GM21737 (cell line): ENCODE measurements around the gene PEDS1.
"Not testable (repeated sequence)": the region's sequence is repeated elsewhere in the genome, so short reads cannot be mapped to it uniquely, and the experiment has no call there.

Source experiments
- ATAC-seq: cut with Tn5 transposase; IDR thresholded peaks from one replicate; pipeline ENCODE4 v1.9.1; 2021; ENCODE audit warnings: mild to moderate bottlenecking, moderate library complexity; ENCODE audit not compliant: unreplicated experiment

Gene PEDS1

GRCh38 chr20:50115041-50115512, 38.4 kb downstream of the PEDS1 start:
- no peak for ATAC-seq

GRCh38 chr20:50113420-50114224, 39.9 kb downstream of the PEDS1 start:
- no peak for ATAC-seq

DNA sequence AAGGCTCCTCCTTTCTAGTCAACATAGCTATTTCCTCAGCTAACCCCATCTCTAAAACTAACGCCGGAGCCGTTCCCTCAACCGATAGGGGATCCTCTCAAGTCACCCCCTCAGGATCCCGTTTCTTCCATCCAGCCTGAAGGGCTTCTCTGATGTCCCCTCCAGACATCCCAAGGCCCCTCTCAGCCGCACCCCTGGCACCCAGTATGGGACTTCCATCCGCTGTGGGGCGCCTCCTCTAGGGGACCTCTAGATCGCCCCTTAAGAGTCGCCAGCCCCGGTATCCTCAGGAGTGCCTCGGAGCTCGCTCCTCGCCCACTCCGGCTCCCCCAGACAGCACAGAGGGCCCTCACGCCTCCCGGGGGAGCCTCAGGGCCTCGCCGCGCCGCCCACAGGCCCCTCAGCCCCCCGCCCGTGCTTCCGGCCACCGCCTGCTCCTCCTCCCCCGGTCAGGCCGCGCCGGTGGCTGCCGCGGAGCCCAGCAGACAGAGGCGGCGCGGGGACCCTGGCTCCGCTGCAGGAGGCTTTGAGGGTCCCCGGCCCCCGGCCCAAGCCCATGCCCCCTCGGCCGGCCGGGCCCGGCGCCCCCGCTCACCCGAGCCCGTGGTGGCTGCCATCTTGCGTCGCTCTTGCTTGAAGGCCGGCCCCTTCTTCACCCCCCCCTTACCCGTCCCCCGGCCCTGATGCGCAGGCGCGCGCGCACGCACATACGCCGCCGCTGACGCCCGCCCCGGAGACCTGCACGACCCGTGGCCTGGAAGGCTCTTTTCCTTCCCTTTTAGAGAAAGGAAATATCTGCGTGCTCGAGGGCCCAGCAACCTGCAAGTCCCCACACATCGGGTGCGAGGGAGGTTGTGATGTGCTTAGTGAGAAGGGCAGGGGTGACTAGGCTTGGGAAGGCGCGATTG, 40.8 kb downstream of the PEDS1 start, which contains the start of gene UBE2V1:
Gene UBE2V1 (minus strand): TSS at position 639 of the 908 bp plus-strand sequence. CDS start 22 bp downstream, at position 617.
- peak; percentile 41 for ATAC-seq

GRCh38 chr20:50111829-50112495, 41.6 kb downstream of the PEDS1 start:
- no peak for ATAC-seq

- ATAC-seq, result no peak
Observed at GRCh38 chr20:50111120-50111828, 42.2 kb downstream of the PEDS1 start.

DNA sequence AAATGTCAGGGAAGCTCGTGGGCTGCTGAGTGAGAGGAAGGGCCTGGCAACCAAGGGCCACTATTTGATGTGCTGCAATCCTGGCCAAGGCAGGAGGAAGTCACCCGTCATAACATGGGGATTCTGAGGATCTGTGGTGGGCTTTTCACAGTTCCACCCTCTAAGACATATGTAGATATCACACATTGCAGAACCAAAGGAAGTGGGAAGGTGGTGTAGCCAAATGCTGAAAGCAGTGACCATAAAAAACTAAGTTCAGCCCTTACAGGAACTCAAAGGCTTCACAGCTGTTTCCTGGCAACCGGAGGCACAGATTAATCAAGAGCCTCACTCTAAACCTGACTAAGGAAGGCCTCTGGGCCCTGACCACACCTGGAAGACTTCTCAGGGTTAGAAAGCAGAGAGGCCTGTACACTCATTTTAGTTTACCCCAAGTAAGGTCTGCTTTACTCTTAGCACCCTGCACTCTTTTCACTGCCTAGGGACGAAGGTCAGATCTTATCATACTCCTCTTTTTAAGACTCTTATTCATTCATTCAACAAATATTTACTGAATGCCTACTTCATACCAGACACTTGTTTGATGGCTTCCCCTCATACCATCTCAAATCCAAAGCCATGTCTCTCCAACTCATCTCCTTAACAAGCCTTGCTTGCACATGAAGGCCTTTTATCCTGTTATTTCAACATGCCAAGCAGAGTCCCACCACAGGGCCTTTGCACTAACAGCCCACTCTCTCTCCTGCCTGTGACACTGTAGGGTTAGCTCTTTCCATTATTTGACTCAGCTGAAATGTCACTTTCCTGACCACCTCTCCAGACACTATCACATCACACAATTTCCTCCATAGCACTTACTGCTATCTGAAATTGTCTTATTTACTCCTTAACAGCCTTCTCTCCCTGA, 43.1 kb downstream of the PEDS1 start:
- ATAC-seq, result no peak

DNA sequence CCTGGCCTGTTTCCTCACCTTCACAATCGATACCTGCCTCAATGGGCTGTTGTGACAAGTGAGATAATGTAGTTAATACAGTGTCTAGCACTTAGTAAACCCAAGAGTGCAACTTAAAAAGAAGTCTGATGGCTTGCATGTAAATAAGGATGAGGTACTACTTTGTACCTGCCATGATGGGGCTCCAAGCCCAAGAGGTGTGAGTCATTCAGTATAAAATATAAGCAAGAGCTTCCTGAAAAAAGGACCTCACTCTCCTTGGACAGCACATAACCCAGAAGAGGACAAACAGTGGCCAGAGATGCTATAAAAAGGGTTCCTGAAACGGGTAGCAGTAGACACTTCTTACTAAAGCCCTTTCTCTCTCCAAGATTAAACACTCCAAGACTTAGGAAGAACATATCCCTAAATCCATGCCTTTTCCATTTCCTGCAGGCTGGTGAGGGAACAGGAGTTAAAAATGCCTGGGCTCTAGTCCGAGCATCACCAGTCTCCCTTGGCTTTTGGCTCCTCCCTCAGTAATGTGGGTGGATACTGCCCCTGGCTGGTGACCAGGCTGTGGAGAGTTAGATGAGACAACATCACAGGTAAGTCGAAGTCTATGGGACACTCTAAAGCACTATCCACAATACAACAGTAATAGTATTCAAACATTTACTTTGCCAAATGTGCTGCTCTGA, 44.8 kb downstream of the PEDS1 start:
- ATAC-seq, result no peak

DNA sequence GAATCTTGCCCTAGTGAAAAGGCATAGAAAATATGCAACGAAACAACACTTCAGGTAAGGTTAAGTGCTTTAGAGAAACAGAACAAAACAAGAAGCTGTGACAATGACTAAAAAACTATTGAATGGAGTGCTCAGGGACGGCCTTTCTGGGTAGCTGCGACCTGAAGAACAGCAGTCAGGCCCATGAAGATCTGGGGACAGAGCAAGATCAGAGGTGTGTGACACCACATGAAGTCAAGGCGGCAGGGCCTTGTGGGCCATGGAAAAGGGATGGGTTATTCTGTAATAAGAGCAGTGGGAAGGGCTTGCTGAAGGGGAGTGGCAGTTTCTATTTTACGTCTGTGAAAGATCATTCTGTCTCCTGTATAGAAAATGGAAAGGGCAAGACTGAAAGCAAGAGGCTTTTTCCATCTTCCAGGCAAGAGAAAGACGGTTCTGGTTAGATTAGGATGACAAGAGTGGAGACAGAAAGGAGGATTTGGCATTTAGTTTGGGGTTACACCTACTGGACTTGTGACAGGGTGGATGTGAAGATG, 45.7 kb downstream of the PEDS1 start:
- no peak for ATAC-seq

- ATAC-seq, result no peak
Observed at GRCh38 chr20:50107086-50107660, 46.4 kb downstream of the PEDS1 start.

GRCh38 chr20:50106669-50107068, 46.9 kb downstream of the PEDS1 start:
- ATAC-seq, result not testable (repeated sequence)
